PC-3 (cell line): ENCODE measurements around the gene FHAD1. TPM values are rescaled to one million over a fixed set of nuclear protein-coding genes. Genes with fewer than 3 reads are reported as not detected.

Source experiments
- ATAC-seq: fragments of 200-7000 bp; cut with Tn5 transposase; 2 replicates; pipeline ENCODE4 v1.9.1; 2020; ENCODE audit warnings: mild to moderate bottlenecking, moderate library complexity
- BruUV-seq: library from RNA; stranded (reverse); fragments of 400-500 nt; replicated peaks from 2 replicates; lab custom pipeline; 2021; lab: Mats Ljungman, UMichigan
- CTCF ChIA-PET: fragments of 300-600 bp; sonication (Branson Sonifier 250); formaldehyde crosslinking; loops from one replicate; lab custom pipeline; 2022; ENCODE audit warnings: antibody characterized with exemption; lab: Charles Lee
- POLR2A ChIA-PET: fragments of 300-600 bp; sonication (Branson Sonifier 250); formaldehyde crosslinking; loops from one replicate; lab custom pipeline; 2022; ENCODE audit warnings: antibody characterized with exemption; ENCODE audit not compliant: unreplicated experiment; lab: Charles Lee
- DNase-seq: peaks from one replicate; pipeline ENCODE4 v3.0.0-alpha.2; 2015
- H2AFZ ChIP-seq: fragments of 300-600 bp; sonication (generic); 2 replicates; pipeline ENCODE4 v1.6.0; 2016; ENCODE audit warnings: antibody characterized with exemption, low read length
- H3F3A ChIP-seq: fragments of 300-600 bp; sonication (generic); one replicate; pipeline ENCODE4 v1.6.0; 2017; ENCODE audit warnings: antibody characterized with exemption, low read length, control low read depth, mild to moderate bottlenecking; ENCODE audit not compliant: unreplicated experiment
- H3K27ac ChIP-seq: fragments of 300-600 bp; sonication (generic); 2 replicates; pipeline ENCODE4 v1.5.1; 2016; ENCODE audit warnings: mild to moderate bottlenecking, low read length
- H3K27me3 ChIP-seq: fragments of 300-600 bp; sonication (generic); 2 replicates; pipeline ENCODE4 v1.6.1; 2016; ENCODE audit warnings: low read length, mixed read lengths
- H3K36me3 ChIP-seq: fragments of 300-600 bp; sonication (generic); 2 replicates; pipeline ENCODE4 v1.6.1; 2016; ENCODE audit warnings: low read depth, mixed run types, low read length, mixed read lengths
- H3K4me1 ChIP-seq: fragments of 300-600 bp; sonication (generic); 2 replicates; pipeline ENCODE4 v1.5.1; 2016; ENCODE audit warnings: low read length; ENCODE audit not compliant: insufficient read depth
- H3K4me2 ChIP-seq: fragments of 300-600 bp; sonication (generic); 2 replicates; pipeline ENCODE4 v1.6.0; 2016; ENCODE audit warnings: low read length
- H3K4me3 ChIP-seq: fragments of 300-600 bp; sonication (generic); 2 replicates; pipeline ENCODE4 v1.5.1; 2016; ENCODE audit warnings: mild to moderate bottlenecking, low read length, mixed read lengths
- H3K79me2 ChIP-seq: fragments of 300-600 bp; sonication (generic); 2 replicates; pipeline ENCODE4 v1.6.1; 2017; ENCODE audit warnings: low read length, mixed read lengths
- H3K9ac ChIP-seq: fragments of 300-600 bp; sonication (generic); 2 replicates; pipeline ENCODE4 v1.6.0; 2016; ENCODE audit warnings: mild to moderate bottlenecking, low read length
- H3K9me2 ChIP-seq: fragments of 300-600 bp; sonication (generic); replicated peaks from 2 replicates; pipeline ENCODE4 v1.6.1; 2016; ENCODE audit warnings: mixed run types, low read length, mixed read lengths
- H3K9me3 ChIP-seq: fragments of 300-600 bp; sonication (generic); 2 replicates; pipeline ENCODE4 v1.6.1; 2016; ENCODE audit warnings: low read length, mixed read lengths
- H4K20me1 ChIP-seq: fragments of 300-600 bp; sonication (generic); 2 replicates; pipeline ENCODE4 v1.6.1; 2016; ENCODE audit warnings: low read length, mixed read lengths
- EZH2 ChIP-seq: fragments of 300-600 bp; sonication (generic); IDR thresholded peaks from one replicate; pipeline ENCODE4 v1.6.1; 2017; ENCODE audit warnings: antibody characterized with exemption, mild to moderate bottlenecking, low read length; ENCODE audit not compliant: unreplicated experiment
- EZH2phosphoT487 ChIP-seq: fragments of 300-600 bp; sonication (generic); IDR thresholded peaks from 2 replicates; pipeline ENCODE4 v1.6.1; 2018; ENCODE audit warnings: mild to moderate bottlenecking, antibody characterized with exemption, low read length, borderline replicate concordance
- intact Hi-C: fragments of 100-400 bp; cut with micrococcal nuclease; formaldehyde crosslinking; loops from 2 replicates; pipeline ENCODE4 v1.9.0; 2023
- total RNA-seq: library from RNA; depleted of rRNA; stranded (reverse); fragments of >200 nt; gene quantifications from 2 replicates; pipeline ENCODE4 v1.2.3, GENCODE V29; 2014
- TF ChIP-seq, protein P1 (sequence below): fragments of 300-600 bp; sonication (generic); conservative IDR thresholded peaks from 2 replicates; pipeline ENCODE4 v1.5.1; 2017; ENCODE audit warnings: antibody characterized with exemption, low read depth, mild to moderate bottlenecking, low read length

Gene FHAD1
- total RNA-seq, 1 experiment from 2014 or later: 0.95 TPM

DNA sequence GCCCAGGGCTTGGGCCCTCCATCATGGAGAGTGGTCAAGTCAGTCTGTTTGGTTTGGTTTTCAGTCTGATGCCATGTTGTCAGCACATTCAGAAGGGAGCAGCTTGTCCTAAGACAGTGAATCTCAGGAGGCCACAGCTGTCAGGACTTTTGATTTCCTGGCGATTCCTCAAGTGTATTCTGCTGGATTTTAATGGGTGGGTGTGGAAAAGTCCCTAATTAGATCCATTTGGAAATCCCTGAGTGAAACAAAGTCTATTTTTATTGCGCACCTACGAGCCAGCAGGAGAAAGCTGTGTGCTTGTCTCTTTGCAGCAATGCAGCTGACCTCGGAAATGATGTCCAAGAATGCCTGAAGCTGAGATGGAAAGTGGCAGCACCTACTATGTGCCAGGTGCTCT lies 21.6 kb upstream of the FHAD1 start:
- intact Hi-C loops: no loop called here
- BruUV-seq: no TSS peak
- Histone ChIP-seq H3K27ac (no peak overlapping the region), H3K4me3 (no peak overlapping the region), H3K27me3 (no peaks in the 10 kb centered on the region), H3K4me2 (no peak overlapping the region), H4K20me1 (no peaks in the 10 kb centered on the region), H3K4me1 (peaks cover 10% of the 10 kb centered on the region; the same call in 1 of the 2 replicates), H3F3A (no peaks in the 10 kb centered on the region), H2AFZ (no peak overlapping the region), H3K9ac (no peak overlapping the region), H3K36me3 (no peaks in the 10 kb centered on the region), H3K9me3 (no peaks in the 10 kb centered on the region), H3K9me2 (no peaks in the 10 kb centered on the region), H3K79me2 (no peaks in the 10 kb centered on the region)
- no peak for DNase-seq
- CTCF ChIA-PET: interaction anchor here (0.7 kb wide), 1 partner anchor 93 kb away, joined by 13 read pairs; no protein-coding TSS in a partner anchor
- ATAC-seq: no peak
- no peak for TF ChIP-seq EZH2
- no peak for TF ChIP-seq EZH2phosphoT487
- TF ChIP-seq, protein P1, sequence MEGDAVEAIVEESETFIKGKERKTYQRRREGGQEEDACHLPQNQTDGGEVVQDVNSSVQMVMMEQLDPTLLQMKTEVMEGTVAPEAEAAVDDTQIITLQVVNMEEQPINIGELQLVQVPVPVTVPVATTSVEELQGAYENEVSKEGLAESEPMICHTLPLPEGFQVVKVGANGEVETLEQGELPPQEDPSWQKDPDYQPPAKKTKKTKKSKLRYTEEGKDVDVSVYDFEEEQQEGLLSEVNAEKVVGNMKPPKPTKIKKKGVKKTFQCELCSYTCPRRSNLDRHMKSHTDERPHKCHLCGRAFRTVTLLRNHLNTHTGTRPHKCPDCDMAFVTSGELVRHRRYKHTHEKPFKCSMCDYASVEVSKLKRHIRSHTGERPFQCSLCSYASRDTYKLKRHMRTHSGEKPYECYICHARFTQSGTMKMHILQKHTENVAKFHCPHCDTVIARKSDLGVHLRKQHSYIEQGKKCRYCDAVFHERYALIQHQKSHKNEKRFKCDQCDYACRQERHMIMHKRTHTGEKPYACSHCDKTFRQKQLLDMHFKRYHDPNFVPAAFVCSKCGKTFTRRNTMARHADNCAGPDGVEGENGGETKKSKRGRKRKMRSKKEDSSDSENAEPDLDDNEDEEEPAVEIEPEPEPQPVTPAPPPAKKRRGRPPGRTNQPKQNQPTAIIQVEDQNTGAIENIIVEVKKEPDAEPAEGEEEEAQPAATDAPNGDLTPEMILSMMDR: no peak
- POLR2A ChIA-PET: no interaction called here

DNA sequence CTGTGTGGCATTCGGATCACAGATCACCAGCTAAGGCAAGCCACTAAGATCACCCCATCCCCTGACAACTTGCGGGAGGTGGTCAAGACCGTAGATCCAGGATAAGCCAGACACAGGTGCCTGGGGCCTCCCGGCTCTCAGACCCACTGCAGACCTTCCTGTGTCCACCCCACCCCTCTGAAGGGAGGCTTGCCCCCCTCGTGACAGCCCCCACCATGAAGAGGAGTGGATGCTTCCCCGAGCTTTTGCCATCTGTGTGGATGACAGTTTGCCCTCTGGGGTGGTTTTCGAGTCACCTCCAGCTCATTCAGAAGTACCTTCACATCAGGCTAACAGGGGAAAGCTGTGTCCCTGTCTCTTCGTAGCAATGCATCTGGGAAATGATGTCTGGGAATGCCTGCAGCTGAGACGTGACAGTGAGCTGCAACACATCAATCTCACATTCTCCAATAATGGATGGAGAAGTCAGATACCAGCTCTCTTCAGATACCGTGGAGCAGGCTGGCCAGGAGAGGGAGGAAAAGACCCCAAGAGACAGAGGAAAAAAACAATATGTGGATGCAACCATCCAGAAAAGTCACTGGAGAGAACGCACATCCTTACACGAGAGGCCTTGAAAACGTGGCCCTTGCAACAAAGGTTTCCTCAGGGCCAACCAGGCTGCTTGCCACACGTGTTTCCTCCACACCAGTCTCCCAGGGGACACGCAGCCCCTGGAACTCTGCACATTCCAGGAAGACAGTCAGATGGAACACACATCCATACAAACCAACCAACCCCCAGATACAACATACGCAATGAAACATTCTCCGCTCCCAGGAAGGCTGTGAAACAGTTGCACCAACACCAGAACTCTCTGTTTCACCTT lies 20.4 kb upstream of the FHAD1 start:
- intact Hi-C loops: no loop called here

More for the DNA sequence above, 20.4 kb upstream of the FHAD1 start:
- ATAC-seq (no peak), DNase-seq (no peak)
- Histone ChIP-seq H3K4me2 (no peak overlapping the region), H3K4me1 (peaks cover 10% of the 10 kb centered on the region; the same call in 1 of the 2 replicates), H2AFZ (no peak overlapping the region), H3K9me3 (no peaks in the 10 kb centered on the region), H4K20me1 (no peaks in the 10 kb centered on the region), H3K27me3 (no peaks in the 10 kb centered on the region), H3K9me2 (no peaks in the 10 kb centered on the region), H3F3A (no peaks in the 10 kb centered on the region), H3K36me3 (no peaks in the 10 kb centered on the region), H3K27ac (no peak overlapping the region), H3K4me3 (no peak overlapping the region), H3K79me2 (no peaks in the 10 kb centered on the region), H3K9ac (no peak overlapping the region)
- TF ChIP-seq, protein P1: no peak
- TF ChIP-seq EZH2phosphoT487 (no peak), EZH2 (no peak)
- POLR2A ChIA-PET: no interaction called here
- BruUV-seq: no TSS peak
- CTCF ChIA-PET: interaction anchor here (0.6 to 0.7 kb wide), 2 partner anchors 53 to 94 kb away, joined by 3 to 13 read pairs; no protein-coding TSS in a partner anchor
